GM13976 (cell line): Measurements from ENCODE around the gene RASSF3.
"Not testable (repeated sequence)": the region's sequence is repeated elsewhere in the genome, so short reads cannot be mapped to it uniquely, and the experiment has no call there.

ENCODE experiments used
- DNase-seq: peaks from one replicate; pipeline ENCODE4 v3.0.0; 2012; ENCODE audit warnings: low spot score
- CTCF ChIP-seq: IDR thresholded peaks from 2 replicates; pipeline ENCODE4 v1.5.1; 2012; ENCODE audit warnings: borderline replicate concordance, mild to moderate bottlenecking; ENCODE audit not compliant: insufficient read depth; ENCODE audit errors: extremely low read depth, missing control alignments, control extremely low read depth
- in situ Hi-C: fragments of 300-500 bp; cut with MboI; formaldehyde crosslinking; loops from one replicate; pipeline ENCODE4 v1.12.0; 2022; ENCODE audit warnings: low sequenced_read_pairs, mixed read lengths, inconsistent platforms; ENCODE audit not compliant: unreplicated experiment

Gene RASSF3

GRCh38 chr12:64646318-64646717, 36.0 kb downstream of the RASSF3 start:
- in situ Hi-C loops = no loop called here
- DNase-seq = no peak
- TF ChIP-seq CTCF = no peak

GRCh38 chr12:64649487-64649886, 39.2 kb downstream of the RASSF3 start:
- in situ Hi-C loops = no loop called here
- no peak for TF ChIP-seq CTCF
- DNase-seq = no peak

- in situ Hi-C loops = no loop called here
- TF ChIP-seq CTCF = no peak
- DNase-seq = no peak
Measured at GRCh38 chr12:64650762-64651161, 40.5 kb downstream of the RASSF3 start.

GRCh38 chr12:64652346-64652745, 42.1 kb downstream of the RASSF3 start:
- no peak for TF ChIP-seq CTCF
- DNase-seq = no peak
- in situ Hi-C loops = no loop called here

- DNase-seq = no peak
- TF ChIP-seq CTCF = no peak
- in situ Hi-C loops = no loop called here
Measured at GRCh38 chr12:64653123-64653522, 42.8 kb downstream of the RASSF3 start.

- DNase-seq, in situ Hi-C loops: not testable (repeated sequence)
Measured at GRCh38 chr12:64653907-64654306, 43.6 kb downstream of the RASSF3 start.

- TF ChIP-seq CTCF = no peak
- in situ Hi-C loops = no loop called here
- no peak for DNase-seq
Measured at GRCh38 chr12:64655141-64655540, 44.8 kb downstream of the RASSF3 start.
